Measurements from ENCODE around the gene NALCN. TPM values are rescaled to one million over a fixed set of nuclear protein-coding genes. Genes with fewer than 3 reads are reported as not detected.

NALCN gene
- total and polyA plus RNA-seq, 9 donors = 0.24 to 1.2 (median 0.33) TPM

DNA sequence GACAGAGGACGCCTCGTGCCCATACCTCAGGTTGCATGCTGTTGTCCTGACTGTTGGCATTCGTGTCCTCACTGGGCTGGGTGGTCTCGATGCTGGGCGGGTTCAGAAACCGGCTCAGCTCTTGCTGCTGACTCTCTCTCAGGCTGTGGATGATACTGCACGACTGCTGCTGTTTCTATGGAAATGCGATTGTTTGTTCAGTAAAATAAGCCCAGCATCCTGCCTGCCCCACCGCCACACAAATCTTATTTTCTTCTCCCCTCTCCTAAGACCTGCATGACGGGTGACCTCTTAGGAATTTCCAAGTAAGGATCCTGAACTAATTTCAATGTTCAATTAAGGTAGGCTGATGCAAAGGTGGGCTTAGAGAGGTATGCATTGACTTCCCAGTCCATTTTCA lies 356.5 kb downstream of the NALCN start:
- Histone ChIP-seq H3K4me1 (ENCODE audit: control insufficient read depth, insufficient read depth, low read length) (peaks cover 2% of the 10 kb centered on the region), H3K9me3 (replicated peaks; ENCODE audit: control insufficient read depth, low read depth, low read length) (no peaks in the 10 kb centered on the region), H3K27me3 (ENCODE audit: control insufficient read depth, insufficient read depth, low read length) (peaks cover 3% of the 10 kb centered on the region), H3K4me3 (ENCODE audit: low read length) (no peak overlapping the region), H3K36me3 (ENCODE audit: control insufficient read depth, insufficient read depth, low read length) (no peaks in the 10 kb centered on the region), H3K27ac (ENCODE audit: low read length) (no peak overlapping the region)
- WGBS (ENCODE audit: insufficient coverage) = 66% methylated on average over 6 of the region's 10 CpGs
- DNase-seq = no peak

DNA sequence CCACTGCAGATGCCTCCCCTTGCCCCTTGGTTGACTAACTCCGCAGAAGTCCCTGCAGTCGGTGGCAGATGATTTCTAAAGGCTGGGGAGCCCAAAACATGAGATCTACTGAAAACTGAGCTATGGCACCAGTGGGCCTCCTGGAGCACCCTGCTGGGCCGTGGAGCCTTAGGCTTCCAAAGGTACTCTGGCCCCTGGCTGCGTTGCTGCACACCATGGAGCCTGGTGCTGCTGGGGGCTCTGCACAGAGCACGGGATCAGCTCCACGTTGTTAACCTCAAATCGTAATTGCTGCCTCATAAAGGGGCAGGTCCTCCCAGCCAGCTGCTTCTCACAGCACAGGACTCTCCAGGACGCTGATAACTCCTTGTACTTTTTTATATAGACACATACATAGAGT lies 357.5 kb downstream of the NALCN start:
- no peak for DNase-seq
- H3K27me3 ChIP-seq (ENCODE audit: control insufficient read depth, insufficient read depth, low read length) = peaks cover 3% of the 10 kb centered on the region
- peaks cover 2% of the 10 kb centered on the region for H3K4me1 ChIP-seq (ENCODE audit: control insufficient read depth, insufficient read depth, low read length)
- H3K9me3 ChIP-seq (replicated peaks; ENCODE audit: control insufficient read depth, low read depth, low read length) = no peaks in the 10 kb centered on the region
- no peak overlapping the region for H3K4me3 ChIP-seq (ENCODE audit: low read length)
- 46% methylated on average over 6 of the region's 8 CpGs for WGBS (ENCODE audit: insufficient coverage)
- H3K36me3 ChIP-seq (ENCODE audit: control insufficient read depth, insufficient read depth, low read length) = no peaks in the 10 kb centered on the region
- H3K27ac ChIP-seq (ENCODE audit: low read length) = no peak overlapping the region

DNA sequence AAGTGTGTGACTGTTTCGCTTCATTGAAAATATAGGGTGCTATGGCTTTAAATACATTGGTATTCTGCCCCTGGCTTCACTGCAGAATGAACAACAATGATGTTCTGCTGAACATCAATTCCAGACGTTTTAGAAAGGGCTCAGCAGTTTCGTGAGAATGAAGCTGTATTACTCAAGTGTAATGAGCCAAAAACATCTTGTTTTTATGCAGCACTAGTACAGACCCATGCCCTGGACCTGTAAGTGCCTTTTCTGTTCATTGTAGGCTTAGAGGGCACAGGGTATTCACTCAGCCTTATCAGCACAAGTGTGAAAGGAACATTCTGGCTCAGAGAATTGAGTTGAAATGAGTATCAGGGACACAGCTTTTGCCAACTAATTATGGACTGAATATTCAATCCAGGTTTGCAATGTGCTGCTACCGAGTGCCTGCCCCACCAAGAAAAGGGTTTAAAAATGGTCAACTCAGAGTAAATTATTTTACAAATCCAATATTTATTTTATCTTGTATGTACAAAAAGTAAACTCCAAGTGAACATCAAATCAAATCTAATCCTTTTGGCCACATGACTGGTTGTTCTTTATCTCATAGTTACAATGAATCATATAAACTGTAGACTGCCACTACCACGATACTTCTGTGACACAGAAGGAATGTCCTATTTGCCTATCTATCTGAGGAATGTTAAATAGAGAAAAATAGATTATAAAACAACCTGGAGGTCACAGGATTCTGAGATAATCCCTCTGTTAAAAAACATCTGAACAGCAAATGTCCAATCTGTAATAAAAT lies 362.8 kb downstream of the NALCN start:
- Histone ChIP-seq H3K9me3 (replicated peaks; ENCODE audit: control insufficient read depth, low read depth, low read length) (no peaks in the 10 kb centered on the region), H3K4me3 (ENCODE audit: low read length) (no peak overlapping the region), H3K27ac (ENCODE audit: low read length) (no peak overlapping the region), H3K36me3 (ENCODE audit: control insufficient read depth, insufficient read depth, low read length) (no peaks in the 10 kb centered on the region), H3K4me1 (ENCODE audit: control insufficient read depth, insufficient read depth, low read length) (peaks cover 2% of the 10 kb centered on the region), H3K27me3 (ENCODE audit: control insufficient read depth, insufficient read depth, low read length) (peaks cover 3% of the 10 kb centered on the region)
- WGBS (ENCODE audit: insufficient coverage) = 100% methylated on average over 1 of the region's 5 CpGs
- DNase-seq = no peak

DNA sequence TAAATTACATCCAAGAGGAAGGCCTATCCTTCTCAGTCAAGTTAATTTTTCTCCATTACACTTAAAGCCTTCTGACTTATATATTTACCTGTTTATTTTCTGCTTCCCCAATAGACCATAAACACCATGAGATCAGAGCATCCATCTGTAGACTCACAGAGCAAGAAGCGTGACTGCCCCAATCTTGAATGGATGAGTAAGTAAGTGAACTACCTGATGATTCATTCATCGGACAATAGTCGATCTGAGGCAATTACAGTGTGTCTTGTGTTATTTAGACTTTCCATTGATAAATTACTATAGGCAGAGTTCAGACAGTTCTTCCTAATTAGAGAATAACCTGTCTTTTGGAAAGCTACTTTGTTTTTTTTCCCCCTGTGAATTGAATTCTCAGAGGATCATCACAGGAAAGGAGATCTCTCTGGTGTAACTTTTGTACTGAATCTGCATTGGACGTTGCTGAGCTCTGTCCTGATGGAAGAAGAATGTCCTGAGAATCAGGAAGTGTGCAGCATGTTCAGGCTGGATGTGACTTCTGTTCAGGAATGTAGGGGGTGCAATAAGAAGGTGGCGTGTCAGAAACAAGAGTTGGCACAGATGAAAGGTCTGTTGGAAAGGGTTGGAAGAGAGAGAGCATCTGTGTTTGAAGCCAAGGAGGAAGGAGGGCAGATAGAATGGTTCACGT lies 367.0 kb downstream of the NALCN start:
- Histone ChIP-seq H3K4me3 (ENCODE audit: low read length) (no peak overlapping the region), H3K9me3 (replicated peaks; ENCODE audit: control insufficient read depth, low read depth, low read length) (no peaks in the 10 kb centered on the region), H3K36me3 (ENCODE audit: control insufficient read depth, insufficient read depth, low read length) (no peaks in the 10 kb centered on the region), H3K27me3 (ENCODE audit: control insufficient read depth, insufficient read depth, low read length) (no peaks in the 10 kb centered on the region), H3K27ac (ENCODE audit: low read length) (no peak overlapping the region), H3K4me1 (ENCODE audit: control insufficient read depth, insufficient read depth, low read length) (no peaks in the 10 kb centered on the region)
- no peak for DNase-seq
- 50% methylated on average over 3 of the region's 6 CpGs for WGBS (ENCODE audit: insufficient coverage)

DNA sequence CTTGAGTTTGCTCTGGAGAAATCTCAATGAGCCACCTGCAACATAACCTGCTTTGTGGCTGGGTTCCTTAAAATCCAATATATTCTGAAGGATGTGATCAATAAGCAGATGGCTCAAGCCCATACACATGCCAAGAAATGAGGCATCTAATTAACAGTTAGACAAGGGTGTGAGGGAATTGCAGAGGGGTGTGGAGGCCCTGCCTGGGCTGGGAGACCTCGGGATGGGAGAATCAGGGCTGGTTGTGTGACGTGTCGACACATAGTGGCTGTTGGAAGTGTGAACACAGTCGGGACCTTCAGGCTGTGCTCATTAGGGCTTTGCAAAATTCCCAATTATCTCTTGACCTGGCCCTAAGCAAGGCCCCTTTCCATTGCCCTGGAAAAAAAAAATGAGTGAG lies 379.8 kb downstream of the NALCN start:
- no peaks in the 10 kb centered on the region for H3K27me3 ChIP-seq (ENCODE audit: control insufficient read depth, insufficient read depth, low read length)
- no peak overlapping the region for H3K4me3 ChIP-seq (ENCODE audit: low read length)
- DNase-seq = no peak
- H3K27ac ChIP-seq (ENCODE audit: low read length) = no peak overlapping the region
- no peaks in the 10 kb centered on the region for H3K4me1 ChIP-seq (ENCODE audit: control insufficient read depth, insufficient read depth, low read length)
- H3K36me3 ChIP-seq (ENCODE audit: control insufficient read depth, insufficient read depth, low read length) = no peaks in the 10 kb centered on the region
- peaks cover 6% of the 10 kb centered on the region for H3K9me3 ChIP-seq (replicated peaks; ENCODE audit: control insufficient read depth, low read depth, low read length)
- 59% methylated on average over 4 of the region's 4 CpGs for WGBS (ENCODE audit: insufficient coverage)

DNA sequence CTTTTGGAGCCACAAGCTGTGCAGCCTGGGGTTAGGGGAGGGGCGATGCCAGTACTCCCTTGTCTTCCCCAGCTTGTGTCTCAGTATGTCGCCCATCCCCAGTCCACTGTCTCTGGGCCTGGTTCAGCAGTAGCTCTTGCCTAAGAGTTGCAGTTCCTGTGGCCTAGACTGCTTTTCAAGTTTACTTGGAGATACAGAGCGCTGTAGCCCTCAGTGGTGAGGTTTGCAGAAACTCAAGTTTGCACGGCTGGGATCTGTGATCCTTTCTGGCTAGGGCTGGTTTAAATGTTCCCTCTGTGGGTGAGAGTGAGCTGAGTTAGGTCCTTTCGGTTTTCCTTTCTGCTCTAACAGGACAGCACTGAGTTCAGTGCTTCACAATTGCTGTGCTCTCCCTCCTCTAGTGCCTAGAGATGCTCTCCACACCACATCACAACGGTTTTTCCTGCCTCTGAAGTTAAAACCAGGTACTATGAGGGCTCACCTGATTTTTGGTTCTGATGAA lies 381.1 kb downstream of the NALCN start:
- DNase-seq = no peak
- Histone ChIP-seq H3K27me3 (ENCODE audit: control insufficient read depth, insufficient read depth, low read length) (no peaks in the 10 kb centered on the region), H3K4me1 (ENCODE audit: control insufficient read depth, insufficient read depth, low read length) (no peaks in the 10 kb centered on the region), H3K27ac (ENCODE audit: low read length) (no peak overlapping the region), H3K36me3 (ENCODE audit: control insufficient read depth, insufficient read depth, low read length) (no peaks in the 10 kb centered on the region), H3K4me3 (ENCODE audit: low read length) (no peak overlapping the region), H3K9me3 (replicated peaks; ENCODE audit: control insufficient read depth, low read depth, low read length) (peaks cover 6% of the 10 kb centered on the region)
- 67% methylated on average over 3 of the region's 6 CpGs for WGBS (ENCODE audit: insufficient coverage)

DNA sequence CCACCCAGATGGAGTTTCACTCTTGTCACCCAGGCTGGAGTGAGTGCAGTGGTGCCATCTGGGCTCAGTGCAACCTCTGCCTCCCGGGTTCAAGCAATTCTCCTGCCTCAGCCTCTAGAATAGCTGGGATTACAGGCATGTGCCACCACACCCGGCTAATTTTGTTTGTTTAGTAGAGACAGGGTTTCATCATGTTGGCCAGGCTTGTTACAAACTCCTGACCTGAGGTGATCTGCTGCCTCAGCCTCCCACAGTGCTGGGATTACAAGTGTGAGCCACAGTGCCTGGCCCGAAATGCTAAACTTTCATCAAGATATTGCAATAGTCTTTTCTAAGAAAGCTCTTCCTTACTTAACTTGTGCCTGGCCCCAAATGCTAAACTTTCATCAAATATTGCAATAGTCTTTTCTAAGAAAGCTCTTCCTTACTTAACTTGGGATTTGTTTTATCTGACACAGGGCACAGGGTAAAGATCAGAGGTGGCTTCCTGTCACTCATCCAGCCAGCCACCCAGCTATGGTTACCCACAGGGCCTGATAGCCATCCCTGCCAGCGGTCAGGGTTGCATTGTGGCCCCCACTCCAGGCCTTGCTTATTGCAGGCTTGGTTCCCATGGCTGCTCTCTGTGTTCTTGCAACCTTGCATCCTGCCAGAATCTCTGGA lies 389.4 kb downstream of the NALCN start:
- Histone ChIP-seq H3K9me3 (replicated peaks; ENCODE audit: control insufficient read depth, low read depth, low read length) (no peaks in the 10 kb centered on the region), H3K4me1 (ENCODE audit: control insufficient read depth, insufficient read depth, low read length) (no peaks in the 10 kb centered on the region), H3K36me3 (ENCODE audit: control insufficient read depth, insufficient read depth, low read length) (no peaks in the 10 kb centered on the region), H3K27ac (ENCODE audit: low read length) (no peak overlapping the region), H3K4me3 (ENCODE audit: low read length) (no peak overlapping the region), H3K27me3 (ENCODE audit: control insufficient read depth, insufficient read depth, low read length) (no peaks in the 10 kb centered on the region)
- WGBS (ENCODE audit: insufficient coverage) = 57% methylated on average over 4 of the region's 4 CpGs
- peak; percentile 14 for DNase-seq

DNA sequence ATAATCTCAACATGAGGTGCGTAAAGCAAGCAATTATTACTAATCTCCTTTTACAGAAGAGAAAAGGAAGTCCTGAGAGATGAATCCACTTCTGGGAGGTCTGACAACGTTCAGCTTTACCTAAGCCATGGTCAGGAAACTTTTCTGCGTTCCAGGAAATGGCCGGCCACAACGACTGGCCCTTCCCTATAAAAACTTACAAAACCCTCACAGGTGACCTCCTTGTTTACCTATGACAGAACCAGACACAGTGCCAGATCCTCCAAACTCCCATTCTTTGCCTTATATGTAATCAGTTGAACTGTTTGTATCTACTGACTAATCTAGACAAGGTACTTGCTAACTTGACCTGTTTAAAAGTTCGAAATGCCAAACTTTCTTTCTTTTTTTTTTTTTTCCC lies 390.0 kb downstream of the NALCN start:
- DNase-seq = no peak
- 53% methylated on average over 5 of the region's 6 CpGs for WGBS (ENCODE audit: insufficient coverage)

DNA sequence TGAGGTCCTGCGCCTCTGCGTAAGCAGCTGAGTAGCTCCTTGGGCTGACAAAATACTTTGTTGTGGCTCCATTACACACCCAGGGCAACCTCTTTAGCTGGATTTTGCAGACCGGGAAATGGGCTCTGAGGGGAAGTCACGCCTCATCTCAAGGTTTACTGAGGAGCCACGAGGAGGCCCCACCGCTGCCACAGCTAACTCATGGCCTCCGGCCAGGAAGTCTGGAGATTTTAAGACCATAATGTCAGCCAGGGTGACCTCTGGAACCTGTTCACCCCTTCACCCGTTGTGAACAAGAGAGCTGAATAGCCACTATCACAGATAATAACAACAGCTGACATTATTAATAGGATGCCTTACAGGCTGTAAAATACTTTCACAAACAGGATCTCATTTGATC lies 390.4 kb downstream of the NALCN start:
- 45% methylated on average over 4 of the region's 8 CpGs for WGBS (ENCODE audit: insufficient coverage)
- no peak for DNase-seq
- Histone ChIP-seq H3K36me3 (ENCODE audit: control insufficient read depth, insufficient read depth, low read length) (no peaks in the 10 kb centered on the region), H3K9me3 (replicated peaks; ENCODE audit: control insufficient read depth, low read depth, low read length) (no peaks in the 10 kb centered on the region), H3K27me3 (ENCODE audit: control insufficient read depth, insufficient read depth, low read length) (no peaks in the 10 kb centered on the region), H3K4me1 (ENCODE audit: control insufficient read depth, insufficient read depth, low read length) (no peaks in the 10 kb centered on the region), H3K27ac (ENCODE audit: low read length) (no peak overlapping the region), H3K4me3 (ENCODE audit: low read length) (no peak overlapping the region)

More for the DNA sequence above, 390.0 kb downstream of the NALCN start:
- no peaks in the 10 kb centered on the region for H3K36me3 ChIP-seq (ENCODE audit: control insufficient read depth, insufficient read depth, low read length)
- no peak overlapping the region for H3K27ac ChIP-seq (ENCODE audit: low read length)
- H3K27me3 ChIP-seq (ENCODE audit: control insufficient read depth, insufficient read depth, low read length) = no peaks in the 10 kb centered on the region
- no peaks in the 10 kb centered on the region for H3K4me1 ChIP-seq (ENCODE audit: control insufficient read depth, insufficient read depth, low read length)
- H3K4me3 ChIP-seq (ENCODE audit: low read length) = no peak overlapping the region
- H3K9me3 ChIP-seq (replicated peaks; ENCODE audit: control insufficient read depth, low read depth, low read length) = no peaks in the 10 kb centered on the region

DNA sequence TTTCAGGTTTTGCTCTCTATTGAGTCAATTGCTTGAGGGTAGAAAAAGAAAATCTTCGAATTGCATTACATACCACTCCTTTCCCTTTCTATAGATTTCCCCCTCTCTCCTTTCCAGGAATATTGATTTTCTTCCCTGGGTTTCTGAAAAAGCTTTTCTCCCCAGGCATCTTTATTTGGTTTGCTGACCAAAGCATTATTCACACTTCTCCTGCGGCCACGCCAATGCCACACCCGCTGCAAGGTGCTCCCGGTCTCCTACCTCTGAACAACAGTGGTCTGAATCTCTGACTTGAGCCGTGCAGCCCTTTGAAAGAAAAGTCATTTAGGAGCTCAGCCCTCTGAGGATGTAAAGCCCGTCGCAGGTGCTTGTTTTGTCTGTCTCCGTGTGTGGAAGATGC lies 390.8 kb downstream of the NALCN start:
- Histone ChIP-seq H3K4me1 (ENCODE audit: control insufficient read depth, insufficient read depth, low read length) (no peaks in the 10 kb centered on the region), H3K4me3 (ENCODE audit: low read length) (no peak overlapping the region), H3K27me3 (ENCODE audit: control insufficient read depth, insufficient read depth, low read length) (no peaks in the 10 kb centered on the region), H3K27ac (ENCODE audit: low read length) (no peak overlapping the region), H3K36me3 (ENCODE audit: control insufficient read depth, insufficient read depth, low read length) (no peaks in the 10 kb centered on the region), H3K9me3 (replicated peaks; ENCODE audit: control insufficient read depth, low read depth, low read length) (no peaks in the 10 kb centered on the region)
- 70% methylated on average over 9 of the region's 9 CpGs for WGBS (ENCODE audit: insufficient coverage)
- no peak for DNase-seq

Data from muscle of leg (tissue), 11 donors.